Neuron (in vitro differentiated cells): ENCODE data around the gene NAA38.

Experiments
- H2AFZ ChIP-seq: one replicate; pipeline ENCODE4 v1.6.1; 2013; ENCODE audit warnings: low read depth, mild to moderate bottlenecking, inconsistent platforms, low read length, moderate library complexity
- H3K27me3 ChIP-seq: one replicate; pipeline ENCODE4 v1.6.1; 2013; ENCODE audit warnings: low read length; ENCODE audit not compliant: insufficient read depth
- H3K36me3 ChIP-seq: one replicate; pipeline ENCODE4 v1.6.1; 2013; ENCODE audit warnings: low read length; ENCODE audit not compliant: insufficient read depth
- H3K4me1 ChIP-seq: one replicate; pipeline ENCODE4 v1.6.1; 2013; ENCODE audit warnings: low read length; ENCODE audit not compliant: insufficient read depth
- H3K4me3 ChIP-seq: 2 replicates; pipeline ENCODE4 v1.5.1; 2013; ENCODE audit warnings: mild to moderate bottlenecking, low read length, moderate library complexity
- H3K9me3 ChIP-seq: one replicate; pipeline ENCODE4 v1.6.1; 2013; ENCODE audit warnings: low read length

NAA38 gene

DNA sequence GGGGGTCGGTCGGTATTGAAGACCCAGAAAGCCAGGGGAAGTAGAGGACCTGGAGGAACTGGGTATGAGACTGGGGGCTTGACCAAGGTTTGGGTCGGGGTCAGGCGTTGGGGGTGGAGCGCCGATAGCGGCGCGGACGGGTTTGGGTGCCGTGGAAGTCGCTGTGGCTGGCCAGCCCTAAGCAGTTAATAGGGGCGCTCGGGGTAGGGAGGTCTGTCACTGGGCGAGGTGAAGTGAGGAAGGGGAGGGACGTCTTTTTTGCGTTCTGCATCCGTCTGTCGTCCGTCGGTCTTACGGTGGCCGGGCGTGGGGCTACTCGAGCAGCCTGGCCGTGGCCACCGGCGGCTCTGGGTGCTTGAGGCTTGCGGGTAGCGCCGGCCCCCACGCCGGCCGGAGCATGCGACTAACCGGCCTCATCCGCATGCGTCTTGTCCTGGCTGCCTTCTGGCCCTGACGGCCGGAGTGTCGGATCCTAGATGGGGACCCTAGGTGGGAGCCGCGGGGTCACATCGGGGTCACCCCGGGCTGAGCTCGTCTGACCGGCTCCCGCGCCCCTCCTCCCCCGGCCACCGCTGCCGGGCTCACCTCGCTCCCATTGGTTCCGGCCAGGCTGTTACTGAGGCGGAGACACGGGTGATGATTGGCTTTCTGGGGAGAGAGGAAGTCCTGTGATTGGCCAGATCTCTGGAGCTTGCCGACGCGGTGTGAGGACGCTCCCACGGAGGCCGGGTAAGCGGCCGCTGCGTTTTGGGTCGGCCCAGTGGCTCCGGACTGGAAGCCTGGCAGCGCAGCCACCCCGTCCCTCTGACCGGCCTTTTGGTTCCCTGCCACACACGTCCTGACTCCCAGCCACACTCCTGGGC is 12.8 kb downstream of the NAA38 start:
- no peak overlapping the region for H2AFZ ChIP-seq
- H3K27me3 ChIP-seq: no peaks in the 10 kb centered on the region
- peak overlapping the region; percentile 87 for H3K4me3 ChIP-seq
- peaks cover 39% of the 10 kb centered on the region for H3K4me1 ChIP-seq
- H3K36me3 ChIP-seq: peaks cover 28% of the 10 kb centered on the region
- H3K9me3 ChIP-seq: no peaks in the 10 kb centered on the region

DNA sequence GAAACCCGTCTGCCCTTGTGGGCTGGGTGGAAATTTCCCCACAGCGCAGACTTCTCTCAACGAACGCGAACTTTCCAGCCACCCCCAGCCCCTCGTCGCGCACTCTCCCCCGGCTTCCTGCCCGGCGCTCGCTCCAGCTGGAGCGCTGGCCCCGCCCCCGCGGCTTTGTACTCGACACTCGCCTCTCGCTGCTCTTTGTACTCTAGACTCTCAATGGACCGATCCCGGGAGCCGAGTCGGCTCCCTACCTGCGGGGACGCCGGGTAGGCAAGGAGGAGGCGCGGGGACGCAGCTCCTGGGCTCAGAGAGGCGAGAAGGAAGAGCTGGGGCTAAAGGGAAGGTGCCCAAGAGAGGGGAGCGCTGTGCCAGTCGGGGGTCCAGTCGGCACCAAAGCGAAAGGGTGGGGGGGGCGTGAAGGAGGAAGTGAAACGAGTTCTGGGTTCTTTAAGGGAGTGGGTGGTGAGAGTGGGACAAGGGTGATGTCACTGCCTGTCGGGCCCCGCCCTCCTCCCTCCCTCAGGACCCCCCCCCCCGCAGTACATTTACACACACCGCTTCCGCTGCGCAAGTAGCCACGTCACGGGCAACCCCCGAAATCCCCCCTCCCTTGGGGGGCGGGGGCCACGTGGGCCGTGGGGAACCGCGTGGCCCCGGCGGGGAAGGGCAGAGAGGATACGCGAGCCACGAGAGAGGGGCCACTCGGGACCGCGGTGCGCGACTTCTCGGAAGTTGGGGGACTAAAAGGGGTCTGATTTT is 13.6 kb downstream of the NAA38 start:
- no peak overlapping the region for H2AFZ ChIP-seq
- no peaks in the 10 kb centered on the region for H3K9me3 ChIP-seq
- peaks cover 47% of the 10 kb centered on the region for H3K4me1 ChIP-seq
- H3K36me3 ChIP-seq: peaks cover 22% of the 10 kb centered on the region
- H3K4me3 ChIP-seq: peak overlapping the region; percentile 87
- H3K27me3 ChIP-seq: no peaks in the 10 kb centered on the region

DNA sequence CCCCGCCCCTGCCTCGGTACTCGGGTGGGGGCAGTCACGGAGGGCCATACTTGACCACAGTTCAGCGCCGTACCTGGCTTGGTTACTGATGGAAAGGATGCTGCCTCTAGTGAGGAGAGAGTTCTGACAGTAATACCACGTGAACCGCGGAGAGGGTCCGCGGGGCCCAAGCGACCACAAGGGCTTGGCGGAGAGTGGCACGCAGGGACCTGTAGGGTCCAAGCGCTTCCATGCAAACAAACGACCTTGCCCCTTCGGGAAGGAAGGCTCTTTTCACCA is 14.2 kb downstream of the NAA38 start:
- H3K27me3 ChIP-seq: no peaks in the 10 kb centered on the region
- H3K36me3 ChIP-seq: peaks cover 20% of the 10 kb centered on the region
- H3K4me1 ChIP-seq: peaks cover 50% of the 10 kb centered on the region
- no peak overlapping the region for H2AFZ ChIP-seq
- H3K9me3 ChIP-seq: no peaks in the 10 kb centered on the region
- H3K4me3 ChIP-seq: peak overlapping the region; percentile 87

DNA sequence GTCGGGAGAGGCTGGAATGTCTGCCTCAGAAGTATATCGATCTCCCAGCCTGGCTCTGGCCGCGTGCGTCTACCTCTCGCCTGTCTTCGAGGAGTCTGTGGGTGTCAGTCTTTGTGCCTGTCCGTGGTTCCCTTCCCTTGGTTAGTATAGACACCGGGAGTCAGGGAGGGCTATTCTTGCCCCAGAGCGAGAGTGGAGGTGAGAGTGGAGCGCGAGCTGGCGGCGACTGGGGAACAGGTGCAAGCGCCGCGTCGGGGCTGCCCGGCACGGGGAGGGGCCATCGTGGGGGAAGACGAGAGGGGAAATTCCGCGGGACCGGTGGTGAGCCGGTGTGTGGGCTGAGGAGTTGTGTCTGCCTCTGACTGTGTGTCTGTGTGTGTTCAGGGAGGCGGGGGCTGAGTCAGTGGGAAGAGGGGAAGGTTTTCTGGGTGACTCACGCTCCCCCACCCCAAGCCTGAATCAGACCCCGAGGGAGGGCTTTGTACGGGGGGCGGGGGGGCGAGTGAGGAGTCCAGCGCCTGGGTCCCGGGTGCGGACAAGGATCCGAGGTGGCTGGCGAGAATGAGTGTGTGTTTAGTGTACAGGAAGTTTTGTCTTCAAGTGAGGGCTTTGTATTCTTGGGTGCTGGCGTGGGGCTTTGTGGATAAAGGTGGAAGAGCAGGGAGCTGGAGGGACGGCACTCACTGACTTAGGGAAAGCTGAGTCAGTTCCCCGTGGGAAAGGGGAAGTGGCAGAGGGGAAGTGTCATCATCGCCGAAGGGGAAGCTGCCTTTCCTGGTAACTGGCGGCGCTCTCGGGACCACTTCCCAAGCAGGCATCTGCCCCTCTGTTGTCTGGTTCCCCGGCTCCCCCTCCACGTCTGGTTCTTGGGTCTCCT is 14.7 kb downstream of the NAA38 start:
- no peaks in the 10 kb centered on the region for H3K9me3 ChIP-seq
- H3K4me1 ChIP-seq: peaks cover 54% of the 10 kb centered on the region
- H2AFZ ChIP-seq: no peak overlapping the region
- peaks cover 19% of the 10 kb centered on the region for H3K36me3 ChIP-seq
- no peaks in the 10 kb centered on the region for H3K27me3 ChIP-seq
- peak overlapping the region; percentile 87 for H3K4me3 ChIP-seq

DNA sequence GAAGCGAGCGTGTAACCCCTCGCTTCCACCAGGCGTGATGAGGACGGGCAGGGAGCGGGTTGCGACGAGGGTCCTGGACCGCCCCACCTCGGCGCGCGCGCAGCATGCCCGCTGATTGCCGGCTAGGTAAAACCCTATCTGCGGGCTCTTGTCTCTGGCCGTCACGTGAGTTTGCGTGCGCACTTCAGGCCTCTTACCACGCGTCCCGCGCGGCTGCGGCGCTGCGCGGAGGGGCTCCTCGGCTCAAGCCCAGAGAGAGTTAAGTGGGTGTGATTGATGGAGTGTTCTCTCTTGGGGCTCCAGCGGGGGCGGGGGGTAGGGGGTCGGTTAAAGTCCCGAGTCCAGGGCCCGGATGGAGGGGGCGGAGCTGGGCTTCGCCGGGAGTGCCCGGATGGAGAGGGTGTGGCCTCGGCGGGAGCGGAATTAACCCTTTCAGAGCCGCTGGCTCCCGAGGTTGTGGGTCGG is 15.4 kb downstream of the NAA38 start:
- H3K36me3 ChIP-seq: peaks cover 17% of the 10 kb centered on the region
- H3K4me3 ChIP-seq: peak overlapping the region; percentile 87
- peaks cover 61% of the 10 kb centered on the region for H3K4me1 ChIP-seq
- H2AFZ ChIP-seq: no peak overlapping the region
- H3K9me3 ChIP-seq: no peaks in the 10 kb centered on the region
- H3K27me3 ChIP-seq: no peaks in the 10 kb centered on the region

DNA sequence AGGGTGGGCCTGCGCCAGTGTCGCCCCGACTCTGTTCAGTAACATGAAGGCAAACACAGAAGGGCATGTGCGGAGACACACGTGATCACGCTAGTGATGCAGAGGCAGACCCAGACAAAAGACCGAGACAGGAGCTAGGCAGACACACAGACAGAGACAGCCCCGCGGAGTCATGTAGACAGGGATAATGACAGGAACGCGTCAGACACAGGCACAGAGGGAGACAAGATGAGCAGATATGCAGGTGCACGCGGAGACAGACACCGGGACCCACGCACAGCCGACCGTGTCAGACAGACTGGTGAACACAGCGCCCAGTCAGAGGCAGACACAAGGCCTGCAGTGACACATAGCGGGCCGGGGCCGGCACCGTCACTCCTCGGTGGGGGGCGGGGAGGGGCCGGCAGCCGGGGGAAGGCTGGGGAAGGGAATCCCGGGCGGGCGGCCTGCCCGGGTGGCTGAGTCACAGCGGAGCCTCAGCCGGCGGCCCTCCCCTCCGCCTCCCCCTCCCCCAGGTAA is 15.9 kb downstream of the NAA38 start:
- H2AFZ ChIP-seq: no peak overlapping the region
- peak overlapping the region; percentile 87 for H3K4me3 ChIP-seq
- H3K4me1 ChIP-seq: peaks cover 62% of the 10 kb centered on the region
- peaks cover 13% of the 10 kb centered on the region for H3K36me3 ChIP-seq
- no peaks in the 10 kb centered on the region for H3K9me3 ChIP-seq
- no peaks in the 10 kb centered on the region for H3K27me3 ChIP-seq

DNA sequence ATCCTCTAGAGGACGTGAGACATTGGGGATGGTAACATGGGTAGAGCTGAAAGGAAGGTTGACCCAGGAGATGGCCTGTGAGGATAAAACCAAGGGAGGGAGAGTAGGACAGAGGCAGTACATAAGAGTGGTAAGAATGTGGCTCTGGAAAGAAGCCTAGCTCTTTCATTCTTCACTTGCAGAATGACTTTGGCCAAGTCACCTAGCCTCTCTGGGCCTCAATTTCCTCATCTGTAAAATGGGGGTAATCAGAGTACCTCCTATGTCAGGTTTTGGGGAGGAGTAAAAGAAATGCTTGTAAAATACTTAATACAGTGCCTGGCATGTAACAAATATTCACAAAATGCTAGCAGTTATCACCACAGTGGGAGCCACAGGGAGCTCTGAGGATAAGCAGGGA is 16.5 kb downstream of the NAA38 start:
- H3K36me3 ChIP-seq: peaks cover 8% of the 10 kb centered on the region
- H3K4me3 ChIP-seq: peak overlapping the region; percentile 87
- H3K27me3 ChIP-seq: no peaks in the 10 kb centered on the region
- H2AFZ ChIP-seq: no peak overlapping the region
- H3K4me1 ChIP-seq: peaks cover 65% of the 10 kb centered on the region
- no peaks in the 10 kb centered on the region for H3K9me3 ChIP-seq

DNA sequence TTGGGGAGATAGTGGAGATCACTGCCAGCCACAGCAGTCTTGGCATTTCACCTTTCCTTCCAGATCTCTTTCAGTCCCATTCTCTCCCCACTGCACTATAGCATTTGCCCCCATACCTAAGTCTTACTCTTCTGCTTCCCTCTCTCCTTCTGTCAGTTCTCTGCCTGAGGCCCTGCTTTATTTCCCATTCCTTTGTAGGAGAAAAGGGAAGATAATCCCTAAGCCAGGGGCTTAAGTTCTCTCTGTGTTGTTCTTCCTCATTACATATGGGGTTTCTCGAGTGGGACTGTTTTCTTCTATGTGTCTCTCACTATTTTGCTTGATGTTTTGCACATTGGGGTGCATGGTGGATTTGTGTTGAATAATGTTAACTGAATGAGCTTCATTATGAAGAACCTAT is 16.9 kb downstream of the NAA38 start:
- Histone ChIP-seq H3K4me1 (peaks cover 62% of the 10 kb centered on the region), H3K36me3 (peaks cover 4% of the 10 kb centered on the region), H3K27me3 (no peaks in the 10 kb centered on the region), H3K4me3 (no peak overlapping the region), H3K9me3 (no peaks in the 10 kb centered on the region), H2AFZ (no peak overlapping the region)

DNA sequence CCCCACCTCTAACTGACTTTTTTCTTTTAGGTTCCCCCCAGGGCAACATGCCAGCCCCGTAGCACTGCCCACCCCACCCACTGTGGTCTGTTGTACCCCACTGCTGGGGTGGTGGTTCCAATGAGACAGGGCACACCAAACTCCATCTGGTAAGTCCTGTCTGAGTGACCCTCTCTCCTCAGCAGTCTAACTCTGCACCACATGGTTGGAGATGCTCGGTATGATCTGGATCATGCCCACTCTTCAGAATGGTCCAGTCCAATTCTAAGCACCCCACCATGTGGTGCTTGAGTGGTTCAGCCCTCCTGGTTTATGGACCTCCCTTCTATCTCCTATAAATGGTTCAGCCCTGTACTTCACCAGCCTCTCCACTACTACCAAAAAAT is 17.5 kb downstream of the NAA38 start:
- Histone ChIP-seq H3K4me1 (peaks cover 57% of the 10 kb centered on the region), H3K27me3 (no peaks in the 10 kb centered on the region), H3K9me3 (no peaks in the 10 kb centered on the region), H2AFZ (no peak overlapping the region), H3K36me3 (peaks cover 2% of the 10 kb centered on the region), H3K4me3 (no peak overlapping the region)

DNA sequence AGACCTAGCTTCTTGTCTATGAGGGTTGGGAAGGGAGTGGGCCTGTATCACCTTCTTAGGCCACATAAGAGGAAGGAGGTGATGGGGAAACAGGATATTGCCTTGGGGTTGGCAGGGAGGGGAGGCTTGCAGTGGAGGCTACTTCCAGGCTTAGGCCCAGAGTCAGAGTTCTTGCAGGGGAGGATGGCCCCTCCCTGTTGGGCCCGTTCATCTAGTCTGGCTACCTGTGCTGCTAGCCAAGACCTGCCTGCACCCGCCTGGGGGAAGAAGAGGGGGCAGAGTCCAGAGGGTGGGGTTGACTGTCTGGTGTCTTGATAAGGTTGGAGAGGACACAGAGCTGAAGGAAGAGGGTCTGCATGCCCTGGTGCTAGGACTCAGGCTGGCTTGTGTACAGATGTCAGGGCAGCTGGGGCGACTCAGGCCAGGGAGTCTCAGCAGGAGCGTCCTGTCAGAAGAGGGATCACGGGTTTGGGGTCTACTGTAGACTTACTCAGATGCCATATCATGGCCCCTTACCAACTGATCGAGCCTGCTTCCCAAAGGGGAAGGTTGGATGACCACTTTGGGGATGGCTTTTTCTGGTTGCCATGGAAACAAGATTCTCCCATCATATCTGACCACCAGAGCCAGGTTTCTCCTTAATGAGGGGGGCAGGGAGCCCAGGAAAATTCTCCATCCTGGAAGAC is 18.0 kb downstream of the NAA38 start:
- Histone ChIP-seq H3K36me3 (peaks cover 2% of the 10 kb centered on the region), H3K4me3 (peak overlapping the region; percentile 33), H3K4me1 (peaks cover 60% of the 10 kb centered on the region), H3K27me3 (no peaks in the 10 kb centered on the region), H3K9me3 (no peaks in the 10 kb centered on the region), H2AFZ (no peak overlapping the region)

DNA sequence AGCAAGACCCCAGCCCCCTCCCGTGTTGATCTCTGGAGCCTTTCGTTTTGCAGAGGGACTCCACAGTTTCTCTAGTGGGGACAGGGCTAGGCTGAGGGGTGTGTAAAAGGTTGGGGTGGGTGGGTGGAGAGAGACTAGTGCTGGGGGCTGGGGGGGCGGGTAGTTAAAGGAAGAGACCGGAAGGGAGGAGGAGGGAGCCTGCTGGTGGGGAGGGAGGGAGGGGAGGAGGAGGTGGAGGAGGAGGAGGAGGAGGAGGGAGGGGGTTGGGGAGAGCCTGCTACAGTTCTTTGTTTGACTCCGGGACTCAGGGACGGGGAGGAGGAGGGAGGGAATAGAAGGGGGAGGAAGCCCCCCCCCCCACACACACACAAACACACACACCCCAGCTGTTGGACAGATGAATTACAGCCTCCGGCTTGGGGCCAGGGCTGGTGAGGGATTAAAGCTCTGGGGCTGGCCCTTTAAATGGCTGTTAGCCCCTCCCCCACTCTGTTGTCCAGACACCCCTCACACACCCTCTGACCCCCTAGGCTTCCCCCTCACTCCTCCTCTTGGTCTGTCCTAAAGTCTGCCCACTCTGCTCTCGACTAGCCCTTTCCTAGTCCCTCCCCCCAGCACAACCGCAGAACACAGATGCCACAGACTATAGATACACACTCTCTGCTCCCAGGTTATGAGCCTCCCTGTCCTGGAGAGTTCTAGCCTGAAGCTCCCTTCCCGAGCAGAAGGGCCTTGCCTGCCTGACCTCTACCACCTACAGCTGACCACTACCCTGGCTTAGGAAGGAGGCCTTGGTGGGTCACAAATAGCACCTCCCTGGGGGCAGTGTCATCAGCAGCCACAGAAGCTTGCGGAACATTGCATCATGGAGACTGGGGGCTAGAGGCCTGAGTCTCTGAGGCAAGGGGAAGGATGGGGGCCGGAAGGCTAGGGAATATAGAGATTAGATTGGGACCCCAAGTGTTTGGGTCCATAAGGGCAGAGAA is 19.0 kb downstream of the NAA38 start:
- H3K4me3 ChIP-seq: peak overlapping the region; percentile 84
- H3K4me1 ChIP-seq: peaks cover 65% of the 10 kb centered on the region
- H3K9me3 ChIP-seq: no peaks in the 10 kb centered on the region
- H2AFZ ChIP-seq: no peak overlapping the region
- H3K36me3 ChIP-seq: peaks cover 2% of the 10 kb centered on the region
- no peaks in the 10 kb centered on the region for H3K27me3 ChIP-seq
